HG02973 (cell line): ENCODE results near the gene FAAP100.

Experiments
- ATAC-seq: cut with Tn5 transposase; IDR thresholded peaks from one replicate; pipeline ENCODE4 v1.9.1; 2021; ENCODE audit warnings: moderate library complexity; ENCODE audit not compliant: unreplicated experiment

The FAAP100 gene

DNA sequence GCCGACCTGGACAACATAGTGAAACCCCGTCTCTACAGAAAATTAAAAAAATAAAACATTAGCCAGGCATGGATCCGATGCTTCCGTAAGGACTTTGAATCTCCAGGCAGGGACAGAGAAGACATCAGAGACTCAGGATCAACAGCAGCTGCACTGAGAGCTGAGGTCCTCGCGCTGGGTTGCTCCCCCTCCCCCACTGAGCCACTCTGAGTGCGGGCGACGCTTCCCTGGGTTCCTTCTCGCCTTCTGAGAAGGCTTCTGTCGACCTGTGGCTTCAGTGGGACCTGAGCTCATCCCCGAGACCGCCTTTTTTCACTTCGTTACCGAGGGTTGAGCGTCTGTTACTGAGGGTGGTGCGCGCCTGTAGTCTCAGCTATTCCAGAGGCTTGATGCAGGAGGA is 60.0 kb downstream of the FAAP100 start:
- no peak for ATAC-seq

DNA sequence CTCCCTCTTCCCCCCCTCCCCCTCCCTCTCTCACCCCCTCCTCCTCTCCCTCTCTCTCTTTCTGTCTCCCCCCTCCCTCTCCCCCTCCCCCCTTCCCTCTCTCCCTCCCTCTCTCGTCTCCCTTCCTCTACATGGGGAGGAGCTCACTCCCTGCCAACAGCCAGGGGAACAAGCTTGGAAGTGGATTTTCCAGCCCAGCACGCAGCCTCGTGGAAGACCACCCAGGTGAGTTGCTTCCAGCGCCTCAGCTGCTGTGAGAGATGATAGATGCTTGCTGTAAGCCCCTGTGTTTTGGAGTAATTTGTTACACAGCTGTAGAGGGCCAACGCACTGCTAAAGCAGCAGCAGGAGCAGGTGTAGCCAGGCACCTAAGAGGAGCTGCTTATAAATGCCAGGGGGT is 60.4 kb downstream of the FAAP100 start:
- no peak for ATAC-seq

DNA sequence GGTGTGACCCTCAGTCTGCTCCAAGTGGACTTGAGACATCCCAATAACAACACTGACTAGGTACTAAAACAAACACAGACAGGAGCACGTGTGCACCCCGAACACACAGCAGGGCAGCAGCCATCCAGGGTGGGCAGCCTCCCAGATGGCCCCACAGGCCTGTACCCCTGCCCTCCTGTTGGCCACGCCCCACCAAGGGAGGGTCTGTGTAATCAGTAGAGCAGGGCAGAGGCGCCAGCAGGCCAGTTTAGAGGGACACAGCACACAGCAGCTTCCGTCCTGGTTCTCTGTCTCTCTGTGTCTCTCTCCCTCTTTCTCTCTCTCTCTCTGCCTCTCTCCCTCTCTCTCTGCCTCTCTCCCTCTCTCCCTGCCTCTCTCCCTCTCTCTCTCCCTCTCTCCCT is 61.0 kb downstream of the FAAP100 start:
- no peak for ATAC-seq

DNA sequence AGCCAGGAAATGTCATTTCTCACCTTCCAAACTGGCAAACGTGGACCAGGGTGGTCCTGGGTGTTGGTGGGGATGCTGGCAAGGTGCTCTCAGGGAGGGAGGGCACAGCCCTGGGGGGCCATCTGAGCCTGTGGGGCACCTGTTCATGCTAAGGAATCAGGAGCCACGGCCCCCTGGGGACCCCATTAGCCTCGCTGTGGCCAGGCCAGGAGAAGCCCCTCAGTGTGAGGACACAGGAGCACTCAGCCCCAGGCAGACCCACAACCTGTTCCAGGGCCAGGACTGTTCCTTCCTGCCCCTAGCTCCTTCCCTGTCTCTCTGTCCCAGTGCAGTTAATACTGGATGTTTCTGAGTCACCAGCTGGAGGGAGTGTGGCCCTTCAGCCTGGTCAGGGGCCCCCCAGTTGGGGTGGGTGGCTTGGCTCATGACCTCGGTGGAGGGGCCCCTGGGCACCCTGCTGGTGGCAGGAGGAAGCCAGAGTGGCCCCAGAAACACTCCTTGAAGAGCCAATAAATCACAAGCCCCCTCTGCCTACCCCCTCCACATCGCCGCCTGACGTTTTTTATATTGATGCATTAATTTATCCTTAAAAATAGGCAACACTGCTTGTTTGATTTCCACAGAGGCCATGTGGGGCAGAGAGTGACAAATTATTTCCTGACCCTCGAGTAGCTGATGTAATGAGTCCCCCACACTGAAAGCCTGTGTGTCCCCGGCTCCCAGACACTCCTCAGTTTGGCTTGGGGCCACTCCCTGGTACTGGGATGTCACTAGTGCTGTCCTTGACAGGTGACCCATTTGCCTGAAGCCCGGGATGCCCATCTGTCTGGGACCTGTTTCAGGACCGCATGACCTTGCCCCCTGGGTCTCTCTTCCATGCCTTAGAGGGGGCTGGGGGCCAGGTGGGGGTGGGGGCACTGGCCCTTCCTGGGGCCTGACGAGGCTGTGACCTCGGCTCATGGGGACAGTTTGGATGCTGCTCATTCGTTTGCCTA is 61.9 kb downstream of the FAAP100 start:
- ATAC-seq: no peak
